Transverse colon (tissue), 4 donors: ENCODE measurements around the gene CDK9. TPM values are rescaled to one million over a fixed set of nuclear protein-coding genes. Genes with fewer than 3 reads are reported as not detected.

ENCODE experiments used
- DNase-seq: peaks from one replicate; pipeline ENCODE4 v3.0.0-alpha.2; 2019
- H3K27ac ChIP-seq, 4 donors: fragments of 200-600 bp; sonication (generic); 2 replicates each; pipeline ENCODE4 v1.5.1; 2016 to 2018; ENCODE audit warnings: inconsistent platforms in 4 of 4
- H3K27me3 ChIP-seq: fragments of 200-600 bp; sonication (generic); 2 replicates; pipeline ENCODE4 v1.5.1; 2017; ENCODE audit warnings: inconsistent platforms
- H3K36me3 ChIP-seq, 4 donors: fragments of 200-600 bp; sonication (generic); 2 replicates each; pipeline ENCODE4 v1.5.1; 2017 to 2019; ENCODE audit warnings: inconsistent platforms in 4 of 4
- H3K4me1 ChIP-seq, 4 donors: fragments of 200-600 bp; sonication (generic); 2 replicates each; pipeline ENCODE4 v1.5.1; 2017 to 2020; ENCODE audit warnings: inconsistent platforms in 4 of 4
- H3K4me3 ChIP-seq, 4 donors: fragments of 200-600 bp; sonication (generic); 1 replicate in 1 of 4; 2 replicates in 3 of 4; pipeline versions ENCODE4 v1.5.1 to v1.6.1; 2017 to 2019; ENCODE audit warnings: inconsistent platforms in 4 of 4
- H3K9me3 ChIP-seq, 2 donors: fragments of 200-600 bp; sonication (generic); 2 replicates each; pipeline ENCODE4 v1.5.1; 2017 to 2019; ENCODE audit warnings: inconsistent platforms in 2 of 2
- EP300 ChIP-seq: sonication (generic); formaldehyde crosslinking; IDR thresholded peaks from one replicate; pipeline ENCODE4 v1.6.1; 2017; ENCODE audit warnings: antibody characterized with exemption, low read depth
- POLR2A ChIP-seq: fragments of 450-650 bp; IDR thresholded peaks from one replicate; pipeline ENCODE4 v1.6.1; 2016; ENCODE audit warnings: antibody characterized with exemption, mild to moderate bottlenecking, moderate library complexity
- POLR2AphosphoS5 ChIP-seq, 3 donors: sonication (generic); formaldehyde crosslinking; IDR thresholded peaks; one replicate each; pipeline ENCODE4 v1.6.1; 2016; ENCODE audit warnings: antibody characterized with exemption in 3 of 3
- WGBS, 2 donors: methylation state at CpG; one replicate each; pipeline ENCODE4 v1.1.5; 2018; ENCODE audit warnings: low coverage in 1 of 2; 5-methylcytosine and 5-hydroxymethylcytosine counted together
- in situ Hi-C, 4 donors: fragments of 200-750 bp; cut with MboI; loops; one replicate each; pipeline versions ENCODE4 v1.15.0 to v1.15.1; 2017; ENCODE audit warnings: low sequenced_read_pairs in 3 of 4, low pct_ligation_motif_present in 1 of 4, low pct_unique_long_range_greater_than_20kb in 1 of 4
- intact Hi-C: fragments of 100-400 bp; cut with DNase I; formaldehyde crosslinking; loops from one replicate; pipeline ENCODE4 v1.15.1; 2023; ENCODE audit warnings: low total_unique reads
- total RNA-seq, 4 donors: library from RNA; depleted of rRNA; stranded (reverse); fragments of >200 nt; gene quantifications; one replicate each; pipeline ENCODE4 v1.1.0, GENCODE V29; 2016
- TF ChIP-seq, protein P1 (sequence below), 5 experiments: fragments of 200-600 bp in 3 of 5; fragments of 450-650 bp in 2 of 5; sonication (generic) in 3 of 5; IDR thresholded peaks; 1 replicate in 2 of 5; 2 replicates in 3 of 5; pipeline ENCODE4 v1.5.1; 2016 to 2017; ENCODE audit warnings: antibody characterized with exemption in 5 of 5, inconsistent platforms in 3 of 5, mild to moderate bottlenecking in 2 of 5, moderate library complexity in 1 of 5

Gene CDK9
- total RNA-seq, 4 donors from 2014 or later: 32.6 to 78.9 (median 49.3) TPM

GRCh38 chr9:127786773-127787104 is 905 bp downstream of the CDK9 start:
- in situ Hi-C loops (loop anchor here in 1 of 4 donors (25.0 kb wide), 1 partner anchor 126 kb away; the partner anchor contains the start of gene ST6GALNAC4), intact Hi-C loops (no loop called here)
- H3K9me3 ChIP-seq: no peaks in the 10 kb centered on the region
- peaks cover 0 to 41% (median 21%) of the 10 kb centered on the region in 4 donors for H3K36me3 ChIP-seq
- peaks cover 10 to 29% (median 14%) of the 10 kb centered on the region in 4 donors for H3K4me1 ChIP-seq
- H3K27me3 ChIP-seq: no peaks in the 10 kb centered on the region
- H3K27ac ChIP-seq: peak overlapping the region; percentile 96 to 99 (median 96)
- WGBS, 2 donors: 2 to 3% methylated on average over 3 to 12 of the region's 12 CpGs
- no peak for DNase-seq
- H3K4me3 ChIP-seq: peak overlapping the region; percentile 90 to 100 (median 98)
- TF ChIP-seq, protein P1, sequence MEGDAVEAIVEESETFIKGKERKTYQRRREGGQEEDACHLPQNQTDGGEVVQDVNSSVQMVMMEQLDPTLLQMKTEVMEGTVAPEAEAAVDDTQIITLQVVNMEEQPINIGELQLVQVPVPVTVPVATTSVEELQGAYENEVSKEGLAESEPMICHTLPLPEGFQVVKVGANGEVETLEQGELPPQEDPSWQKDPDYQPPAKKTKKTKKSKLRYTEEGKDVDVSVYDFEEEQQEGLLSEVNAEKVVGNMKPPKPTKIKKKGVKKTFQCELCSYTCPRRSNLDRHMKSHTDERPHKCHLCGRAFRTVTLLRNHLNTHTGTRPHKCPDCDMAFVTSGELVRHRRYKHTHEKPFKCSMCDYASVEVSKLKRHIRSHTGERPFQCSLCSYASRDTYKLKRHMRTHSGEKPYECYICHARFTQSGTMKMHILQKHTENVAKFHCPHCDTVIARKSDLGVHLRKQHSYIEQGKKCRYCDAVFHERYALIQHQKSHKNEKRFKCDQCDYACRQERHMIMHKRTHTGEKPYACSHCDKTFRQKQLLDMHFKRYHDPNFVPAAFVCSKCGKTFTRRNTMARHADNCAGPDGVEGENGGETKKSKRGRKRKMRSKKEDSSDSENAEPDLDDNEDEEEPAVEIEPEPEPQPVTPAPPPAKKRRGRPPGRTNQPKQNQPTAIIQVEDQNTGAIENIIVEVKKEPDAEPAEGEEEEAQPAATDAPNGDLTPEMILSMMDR (IDR thresholded peaks at IDR 0.05): peak; percentile 20 to 65 (median 35)
- no peak for TF ChIP-seq POLR2A

DNA sequence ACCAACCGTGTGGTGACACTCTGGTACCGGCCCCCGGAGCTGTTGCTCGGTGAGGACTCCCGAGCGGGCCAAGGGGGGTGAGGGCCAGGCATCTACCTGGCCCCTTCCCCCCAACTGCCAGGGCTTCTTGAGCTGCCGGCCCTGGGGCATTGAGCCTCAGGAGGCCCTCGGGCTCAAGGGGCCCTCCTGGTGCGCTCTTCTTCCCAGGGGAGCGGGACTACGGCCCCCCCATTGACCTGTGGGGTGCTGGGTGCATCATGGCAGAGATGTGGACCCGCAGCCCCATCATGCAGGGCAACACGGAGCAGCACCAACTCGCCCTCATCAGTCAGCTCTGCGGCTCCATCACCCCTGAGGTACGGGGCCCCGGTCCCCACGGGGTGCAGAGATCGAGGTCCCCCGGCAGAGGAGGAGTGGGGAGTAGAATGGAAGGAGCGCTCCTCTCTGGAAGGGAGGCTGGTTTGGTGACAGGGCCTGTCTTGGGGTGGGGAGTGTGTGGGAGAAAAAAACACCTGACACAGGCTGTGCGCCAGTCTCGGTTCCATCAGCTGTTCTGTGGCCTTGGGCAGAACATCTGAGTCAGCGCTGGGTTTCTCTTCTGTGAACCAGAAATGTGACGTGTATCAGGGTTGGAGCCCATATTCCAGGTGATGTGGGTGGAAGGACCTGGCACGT is 2.6 kb downstream of the CDK9 start:
- H3K4me1 ChIP-seq: peaks cover 10 to 29% (median 14%) of the 10 kb centered on the region in 4 donors

GRCh38 chr9:127789179-127789578 is 3.3 kb downstream of the CDK9 start:
- in situ Hi-C loops (loop anchor here in 1 of 4 donors (25.0 kb wide), 1 partner anchor 123 kb away; the partner anchor contains the start of gene ST6GALNAC4), intact Hi-C loops (no loop called here)
- TF ChIP-seq POLR2AphosphoS5 (IDR thresholded peaks at IDR 0.05) (no peak), EP300 (no peak), POLR2A (no peak)
- TF ChIP-seq, protein P1 (IDR thresholded peaks at IDR 0.05): no peak
- no peak for DNase-seq
- 90 to 100% methylated on average over 3 to 25 of the region's 25 CpGs for WGBS, 2 donors
- no peak overlapping the region for H3K4me3 ChIP-seq
- H3K27me3 ChIP-seq: no peaks in the 10 kb centered on the region
- H3K9me3 ChIP-seq: no peaks in the 10 kb centered on the region
- H3K27ac ChIP-seq: no peak overlapping the region
- H3K4me1 ChIP-seq: peaks cover 10 to 26% (median 11%) of the 10 kb centered on the region in 4 donors
- peaks cover 0 to 48% (median 23%) of the 10 kb centered on the region in 4 donors for H3K36me3 ChIP-seq

More for the DNA sequence above, 2.6 kb downstream of the CDK9 start:
- Histone ChIP-seq H3K9me3 (no peaks in the 10 kb centered on the region), H3K36me3 (peaks cover 0 to 48% (median 23%) of the 10 kb centered on the region in 4 donors), H3K27ac (no peak overlapping the region), H3K4me3 (no peak overlapping the region), H3K27me3 (no peaks in the 10 kb centered on the region)
- intact Hi-C loops: no loop called here
- no peak for DNase-seq
- TF ChIP-seq, protein P1 (IDR thresholded peaks at IDR 0.05): no peak
- no peak for TF ChIP-seq POLR2A
- no peak for TF ChIP-seq POLR2AphosphoS5 (IDR thresholded peaks at IDR 0.05)
- TF ChIP-seq EP300: no peak
- 87 to 90% methylated on average over 8 to 26 of the region's 26 CpGs for WGBS, 2 donors
- in situ Hi-C loops: loop anchor here in 1 of 4 donors (25.0 kb wide), 1 partner anchor 124 kb away; the partner anchor contains the start of gene ST6GALNAC4

DNA sequence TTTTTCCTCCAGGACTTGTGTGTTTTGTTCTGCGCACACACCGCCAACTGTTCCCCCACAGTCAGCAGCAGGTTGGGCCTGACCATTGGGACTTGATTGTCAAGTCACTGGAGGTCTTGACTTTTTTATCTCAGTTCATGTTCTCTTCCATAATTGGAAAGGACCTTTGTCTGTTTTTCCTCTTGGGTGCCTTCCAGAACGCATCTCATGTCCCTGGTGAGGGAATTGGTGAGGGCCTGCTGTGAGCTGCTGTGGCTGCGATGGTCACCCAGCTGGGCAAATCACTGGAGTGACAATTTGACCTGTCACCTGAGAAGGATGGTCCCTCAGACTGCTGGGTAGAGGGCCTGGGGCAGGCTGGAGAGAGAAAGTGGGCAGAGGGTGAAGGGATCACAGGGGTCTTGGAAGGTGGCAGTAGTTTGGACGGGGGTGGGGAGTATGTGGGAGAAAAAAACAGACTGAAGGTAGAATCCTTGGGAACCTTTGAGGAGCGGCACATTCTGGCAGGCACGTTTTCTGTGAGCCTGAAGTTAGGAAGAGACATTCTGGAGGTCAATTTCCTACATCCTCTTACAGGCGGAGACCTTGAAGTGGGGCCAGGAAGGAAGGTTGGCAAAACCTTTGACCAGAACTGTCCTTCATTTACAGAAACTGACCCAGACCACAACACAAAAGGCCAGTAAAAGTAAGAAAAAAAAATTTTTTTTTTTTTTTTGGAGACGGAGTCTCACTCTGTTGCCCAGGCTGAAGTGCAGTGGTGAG is 4.4 kb downstream of the CDK9 start:
- 52 to 86% methylated on average over 3 to 9 of the region's 9 CpGs for WGBS, 2 donors
- Histone ChIP-seq H3K27me3 (no peaks in the 10 kb centered on the region), H3K9me3 (no peaks in the 10 kb centered on the region), H3K27ac (peak overlapping the region in 1 of 4 donors; percentile 3), H3K4me3 (no peak overlapping the region), H3K4me1 (peaks cover 10 to 20% (median 11%) of the 10 kb centered on the region in 4 donors), H3K36me3 (peaks cover 0 to 48% (median 23%) of the 10 kb centered on the region in 4 donors)
- DNase-seq: no peak
- no peak for TF ChIP-seq POLR2AphosphoS5 (IDR thresholded peaks at IDR 0.05)
- in situ Hi-C loops: loop anchor here in 1 of 4 donors (25.0 kb wide), 1 partner anchor 122 kb away; the partner anchor contains the start of gene ST6GALNAC4
- intact Hi-C loops: no loop called here
